ENCODE data around the gene NCOA7.
"Not testable (repeated sequence)": the region's sequence is repeated elsewhere in the genome, so short reads cannot be mapped to it uniquely, and the experiment has no call there.

NCOA7 gene

DNA sequence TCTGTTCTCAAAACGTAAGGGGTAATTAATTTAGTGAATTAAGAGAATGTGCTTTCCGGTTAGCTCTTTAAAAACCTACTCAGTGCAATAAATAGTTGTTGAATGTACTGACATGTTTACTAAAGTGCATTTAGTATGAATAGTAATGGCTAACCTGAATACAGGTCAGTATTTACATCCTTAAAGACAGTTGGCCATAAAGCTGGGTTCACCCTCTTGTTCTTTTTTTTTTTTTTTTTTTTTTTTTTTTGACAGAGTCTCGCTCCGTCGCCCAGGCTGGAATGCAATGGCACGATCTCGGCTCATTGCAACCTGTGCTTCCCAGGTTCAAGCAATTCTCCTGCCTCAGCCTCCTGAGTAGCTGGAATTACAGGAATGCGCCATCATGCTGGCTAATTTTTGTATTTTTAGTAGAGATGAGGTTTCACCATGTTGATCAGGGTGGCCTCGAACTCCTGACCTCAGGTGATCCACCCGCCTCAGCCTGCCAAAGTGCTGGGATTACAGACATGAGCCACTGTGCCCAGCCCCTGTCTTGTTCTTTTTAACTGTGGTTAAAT lies 14.2 kb downstream of the NCOA7 start:
- peaks cover 43% of the 10 kb centered on the region for H3K4me1 Mint-ChIP-seq

GRCh38 chr6:125806813-125807212 lies 16.1 kb downstream of the NCOA7 start:
- Mint-ChIP-seq H3K27me3 (no peaks in the 10 kb centered on the region), H3K4me3 (no peak overlapping the region), H3K9me3 (no peaks in the 10 kb centered on the region), H3K36me3 (peaks cover 24% of the 10 kb centered on the region), H3K4me1 (peaks cover 46% of the 10 kb centered on the region), H3K27ac (no peak overlapping the region)
- no peak for DNase-seq
- CTCF ChIA-PET, result interaction anchor here (0.6 to 3.5 kb wide), 4 partner anchors 13 to 37 kb away, joined by 3 to 29 read pairs (median 4); partner anchors contain the start of gene NCOA7

More for the DNA sequence above, 14.2 kb downstream of the NCOA7 start:
- H3K9me3 Mint-ChIP-seq, H3K27me3 Mint-ChIP-seq, H3K27ac Mint-ChIP-seq, H3K4me3 Mint-ChIP-seq, DNase-seq: not testable (repeated sequence)
- CTCF ChIA-PET, result interaction anchor here (0.7 to 3.5 kb wide), 3 partner anchors 10 to 112 kb away, joined by 3 to 29 read pairs (median 3); partner anchors contain the start of gene NCOA7
- H3K36me3 Mint-ChIP-seq, result peaks cover 27% of the 10 kb centered on the region

GRCh38 chr6:125807293-125807692 lies 16.5 kb downstream of the NCOA7 start:
- Mint-ChIP-seq H3K9me3 (no peaks in the 10 kb centered on the region), H3K27ac (no peak overlapping the region), H3K4me1 (peaks cover 46% of the 10 kb centered on the region), H3K4me3 (no peak overlapping the region), H3K36me3 (peaks cover 22% of the 10 kb centered on the region), H3K27me3 (no peaks in the 10 kb centered on the region)
- no peak for DNase-seq
- CTCF ChIA-PET, result interaction anchor here (0.6 to 3.5 kb wide), 4 partner anchors 13 to 37 kb away, joined by 3 to 29 read pairs (median 4); partner anchors contain the start of gene NCOA7

GRCh38 chr6:125808060-125808459 lies 17.3 kb downstream of the NCOA7 start:
- no peak overlapping the region for H3K27ac Mint-ChIP-seq
- no peak overlapping the region for H3K4me3 Mint-ChIP-seq
- peaks cover 26% of the 10 kb centered on the region for H3K36me3 Mint-ChIP-seq
- peaks cover 45% of the 10 kb centered on the region for H3K4me1 Mint-ChIP-seq
- CTCF ChIA-PET, result no interaction called here
- no peak for DNase-seq
- no peaks in the 10 kb centered on the region for H3K9me3 Mint-ChIP-seq
- H3K27me3 Mint-ChIP-seq, result no peaks in the 10 kb centered on the region

- H3K4me1 Mint-ChIP-seq, result peaks cover 41% of the 10 kb centered on the region
- DNase-seq, result no peak
- CTCF ChIA-PET, result no interaction called here
- H3K9me3 Mint-ChIP-seq, result no peaks in the 10 kb centered on the region
- H3K4me3 Mint-ChIP-seq, result no peak overlapping the region
- H3K27me3 Mint-ChIP-seq, result no peaks in the 10 kb centered on the region
- H3K36me3 Mint-ChIP-seq, result peaks cover 26% of the 10 kb centered on the region
- H3K27ac Mint-ChIP-seq, result no peak overlapping the region
Observed at GRCh38 chr6:125808591-125808990, 17.8 kb downstream of the NCOA7 start.

GRCh38 chr6:125809570-125810170 lies 18.9 kb downstream of the NCOA7 start:
- CTCF ChIA-PET, result interaction anchor here (0.6 to 0.8 kb wide), 2 partner anchors 18 to 26 kb away, joined by 3 read pairs; no protein-coding TSS in a partner anchor
- DNase-seq, result no peak
- peaks cover 22% of the 10 kb centered on the region for H3K36me3 Mint-ChIP-seq
- peaks cover 37% of the 10 kb centered on the region for H3K4me1 Mint-ChIP-seq
- H3K27ac Mint-ChIP-seq, result no peak overlapping the region
- no peaks in the 10 kb centered on the region for H3K27me3 Mint-ChIP-seq
- H3K9me3 Mint-ChIP-seq, result no peaks in the 10 kb centered on the region
- H3K4me3 Mint-ChIP-seq, result no peak overlapping the region

GRCh38 chr6:125810445-125810844 lies 19.7 kb downstream of the NCOA7 start:
- H3K27me3 Mint-ChIP-seq, result no peaks in the 10 kb centered on the region
- CTCF ChIA-PET, result interaction anchor here (0.6 to 0.8 kb wide), 2 partner anchors 19 to 25 kb away, joined by 3 read pairs; no protein-coding TSS in a partner anchor
- no peak overlapping the region for H3K27ac Mint-ChIP-seq
- no peak for DNase-seq
- H3K36me3 Mint-ChIP-seq, result peaks cover 25% of the 10 kb centered on the region
- peaks cover 39% of the 10 kb centered on the region for H3K4me1 Mint-ChIP-seq
- no peak overlapping the region for H3K4me3 Mint-ChIP-seq
- no peaks in the 10 kb centered on the region for H3K9me3 Mint-ChIP-seq

DNA sequence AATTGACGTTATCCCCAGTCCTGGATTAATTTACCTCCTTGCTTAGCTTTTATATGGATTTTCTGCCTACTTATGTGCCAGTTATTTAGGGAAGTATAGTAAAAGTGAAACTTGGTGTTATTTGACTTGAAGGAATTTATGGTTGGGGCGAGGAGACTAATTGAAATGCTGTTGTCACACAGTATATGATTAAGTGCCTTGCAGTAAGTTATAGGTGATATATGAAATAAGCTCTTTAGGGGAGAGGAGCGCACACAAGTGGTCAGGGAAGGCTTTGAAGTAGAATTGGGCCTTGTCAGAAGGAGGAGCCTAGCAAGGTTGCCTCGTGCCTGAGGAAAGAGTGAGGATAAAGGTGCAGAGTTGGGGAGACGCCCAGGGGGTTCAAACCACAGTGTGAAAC lies 20.5 kb downstream of the NCOA7 start:
- no peak for DNase-seq

DNA sequence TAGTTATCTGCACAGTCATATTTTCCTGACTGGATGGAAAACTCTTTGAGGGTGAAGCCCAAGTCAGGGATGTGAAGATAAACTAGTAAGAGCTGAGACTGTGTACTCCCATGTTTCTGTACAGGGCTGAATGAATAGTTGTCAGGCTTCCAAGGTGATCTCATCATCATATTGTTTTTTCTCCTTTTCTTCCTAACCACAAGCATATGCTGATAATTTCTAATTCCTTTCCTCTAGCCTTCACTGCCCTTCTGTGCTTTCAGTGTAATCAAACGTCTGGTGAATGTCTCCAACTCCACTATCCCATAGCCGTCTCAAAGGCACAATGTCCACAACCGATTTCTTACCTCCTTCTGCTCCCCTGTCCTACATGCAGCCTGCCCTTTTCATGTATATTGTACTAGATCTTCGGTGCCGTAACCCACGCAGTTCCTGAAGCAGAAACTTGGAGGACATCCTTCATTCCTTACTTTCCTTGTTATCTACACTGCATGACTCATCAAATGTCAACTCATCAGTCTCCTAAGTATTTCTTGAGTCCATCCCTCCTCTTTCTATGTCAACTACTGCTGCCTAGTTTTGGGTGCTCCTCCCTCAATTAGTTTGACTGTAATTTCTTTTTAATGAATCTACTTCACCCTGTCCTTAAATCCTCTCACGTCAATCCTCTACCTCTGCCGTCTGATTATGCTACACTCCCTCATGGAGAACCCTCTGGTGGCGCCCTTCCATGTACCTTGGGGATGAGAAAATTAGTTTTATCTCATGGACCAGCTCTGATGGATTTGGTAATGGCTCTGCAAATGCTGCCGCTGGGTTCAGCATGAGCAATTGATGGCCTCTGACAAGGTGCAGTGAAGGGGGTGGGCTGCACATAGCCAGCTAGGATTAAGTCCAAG lies 21.9 kb downstream of the NCOA7 start:
- CTCF ChIA-PET, result no interaction called here
- H3K4me1 Mint-ChIP-seq, result peaks cover 23% of the 10 kb centered on the region

More for the DNA sequence above, 20.5 kb downstream of the NCOA7 start:
- Mint-ChIP-seq H3K27me3 (no peaks in the 10 kb centered on the region), H3K4me1 (peaks cover 33% of the 10 kb centered on the region), H3K27ac (no peak overlapping the region), H3K9me3 (no peaks in the 10 kb centered on the region), H3K36me3 (peaks cover 28% of the 10 kb centered on the region), H3K4me3 (no peak overlapping the region)
- CTCF ChIA-PET, result interaction anchor here (1.0 kb wide), 1 partner anchor 19 kb away, joined by 4 read pairs; no protein-coding TSS in a partner anchor

DNA sequence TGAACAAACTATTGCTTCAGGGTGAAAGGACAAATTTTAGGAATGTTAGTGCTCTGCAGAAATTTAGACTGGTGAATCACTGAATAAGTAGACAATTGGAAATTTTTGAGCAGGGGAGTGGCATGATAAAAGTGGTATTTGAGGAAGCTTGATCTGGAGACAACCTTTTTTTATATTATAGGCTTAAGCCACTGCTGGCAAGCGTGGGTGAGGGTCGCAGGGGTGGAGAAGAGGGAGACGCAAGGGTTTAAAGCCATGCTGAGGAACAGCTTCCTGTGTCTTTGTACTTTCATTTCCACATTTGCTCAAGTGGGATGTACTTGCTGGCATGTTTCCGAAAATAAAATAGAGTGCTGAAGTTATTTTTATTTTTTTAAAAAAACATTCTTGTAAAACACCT lies 23.7 kb downstream of the NCOA7 start:
- H3K36me3 Mint-ChIP-seq, result peaks cover 36% of the 10 kb centered on the region
- DNase-seq, result no peak

More for the DNA sequence above, 21.9 kb downstream of the NCOA7 start:
- no peak overlapping the region for H3K4me3 Mint-ChIP-seq
- DNase-seq, result no peak
- H3K27me3 Mint-ChIP-seq, result no peaks in the 10 kb centered on the region
- peaks cover 39% of the 10 kb centered on the region for H3K36me3 Mint-ChIP-seq
- H3K27ac Mint-ChIP-seq, result no peak overlapping the region
- H3K9me3 Mint-ChIP-seq, result no peaks in the 10 kb centered on the region

DNA sequence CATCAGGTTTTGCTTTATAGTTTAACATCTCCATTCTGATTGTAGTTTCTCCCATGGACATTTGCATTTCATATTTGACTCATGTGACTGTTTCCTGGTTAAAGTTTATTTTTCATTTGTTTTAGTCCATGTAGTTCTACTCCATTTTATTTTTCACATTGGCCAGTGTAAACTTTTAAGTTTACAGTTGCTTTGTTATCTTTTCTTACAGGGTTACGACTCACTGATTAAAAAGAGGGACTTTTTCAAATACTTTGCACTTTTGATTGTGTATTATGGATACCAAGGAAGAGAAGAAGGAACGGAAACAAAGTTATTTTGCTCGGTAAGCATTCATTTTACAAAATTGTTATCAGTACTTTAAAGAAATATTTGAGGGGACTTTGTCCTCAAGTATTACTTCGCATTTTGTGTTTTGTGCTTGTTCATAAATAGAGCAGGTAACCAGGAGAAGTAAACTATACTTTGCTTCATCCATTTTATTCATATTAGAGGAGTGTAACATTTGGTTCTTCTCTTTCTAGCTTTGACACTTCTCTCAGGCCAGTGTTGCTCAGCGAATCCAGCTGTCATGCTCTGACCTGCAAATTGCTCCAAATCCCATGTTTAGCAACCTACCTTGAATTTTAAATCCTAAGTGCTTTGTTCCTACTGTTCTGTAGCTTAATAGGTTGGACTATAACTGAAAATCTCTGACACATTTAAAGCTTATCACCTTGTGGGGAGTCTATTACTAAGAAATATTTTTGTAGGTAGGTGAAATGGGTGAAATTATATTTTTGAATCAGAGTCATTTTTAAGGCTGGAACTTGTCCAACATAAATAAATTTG lies 24.5 kb downstream of the NCOA7 start:
- H3K27ac Mint-ChIP-seq, result peak overlapping the region; percentile 24
- H3K27me3 Mint-ChIP-seq, result no peaks in the 10 kb centered on the region
- CTCF ChIA-PET, result interaction anchor here (0.7 kb wide), 1 partner anchor 53 kb away, joined by 3 read pairs; no protein-coding TSS in a partner anchor
- no peak for DNase-seq
- peaks cover 16% of the 10 kb centered on the region for H3K4me1 Mint-ChIP-seq
- no peaks in the 10 kb centered on the region for H3K9me3 Mint-ChIP-seq
- H3K36me3 Mint-ChIP-seq, result peaks cover 40% of the 10 kb centered on the region
- H3K4me3 Mint-ChIP-seq, result no peak overlapping the region

More for the DNA sequence above, 23.7 kb downstream of the NCOA7 start:
- CTCF ChIA-PET, result interaction anchor here (0.7 kb wide), 1 partner anchor 54 kb away, joined by 3 read pairs; no protein-coding TSS in a partner anchor
- no peaks in the 10 kb centered on the region for H3K27me3 Mint-ChIP-seq
- H3K4me3 Mint-ChIP-seq, result no peak overlapping the region
- peaks cover 16% of the 10 kb centered on the region for H3K4me1 Mint-ChIP-seq
- H3K27ac Mint-ChIP-seq, result no peak overlapping the region
- H3K9me3 Mint-ChIP-seq, result no peaks in the 10 kb centered on the region

DNA sequence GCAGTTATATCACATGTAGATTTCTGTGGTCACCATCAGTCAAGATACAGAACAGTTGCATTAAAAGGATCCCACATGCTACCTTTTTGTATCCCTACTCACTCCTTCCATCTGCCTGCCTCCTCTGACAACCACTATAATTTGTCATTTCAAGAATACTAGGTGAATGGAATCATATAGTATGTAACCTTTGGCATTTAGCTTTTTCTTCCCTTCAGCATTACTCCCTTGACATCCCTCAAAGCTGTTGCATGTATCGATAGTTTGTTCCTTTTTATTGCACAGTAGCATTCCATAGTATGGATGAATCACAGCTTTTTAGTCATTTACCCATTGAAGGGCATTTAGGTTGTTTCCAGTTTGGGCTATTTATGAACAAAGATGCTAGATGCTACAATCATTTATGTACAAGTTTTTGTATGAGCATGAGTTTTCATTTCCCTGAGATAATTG lies 26.1 kb downstream of the NCOA7 start:
- peaks cover 18% of the 10 kb centered on the region for H3K4me1 Mint-ChIP-seq
- no peak for DNase-seq
- peaks cover 49% of the 10 kb centered on the region for H3K36me3 Mint-ChIP-seq
- no peak overlapping the region for H3K27ac Mint-ChIP-seq
- H3K27me3 Mint-ChIP-seq, result no peaks in the 10 kb centered on the region
- CTCF ChIA-PET, result no interaction called here
- no peaks in the 10 kb centered on the region for H3K9me3 Mint-ChIP-seq
- H3K4me3 Mint-ChIP-seq, result no peak overlapping the region

- H3K4me3 Mint-ChIP-seq, result no peak overlapping the region
- H3K36me3 Mint-ChIP-seq, result peaks cover 49% of the 10 kb centered on the region
- no peak overlapping the region for H3K27ac Mint-ChIP-seq
- peaks cover 20% of the 10 kb centered on the region for H3K4me1 Mint-ChIP-seq
- CTCF ChIA-PET, result interaction anchor here (0.8 kb wide), 1 partner anchor 25 kb away, joined by 3 read pairs; no protein-coding TSS in a partner anchor
- no peaks in the 10 kb centered on the region for H3K27me3 Mint-ChIP-seq
- DNase-seq, result no peak
- no peaks in the 10 kb centered on the region for H3K9me3 Mint-ChIP-seq
Observed at GRCh38 chr6:125818225-125818657, 27.5 kb downstream of the NCOA7 start.
